Psoas muscle (tissue), 8 donors: ENCODE data around the gene PES1. TPM values are rescaled to one million over a fixed set of nuclear protein-coding genes. Genes with fewer than 3 reads are reported as not detected.

ENCODE experiments used
- ATAC-seq, 4 donors: fragments of 200-7000 bp; cut with Tn5 transposase; one replicate each; pipeline ENCODE4 v1.9.1; 2020; ENCODE audit warnings: moderate library complexity in 3 of 4, mild to moderate bottlenecking in 2 of 4
- DNase-seq, 2 donors: peaks; one replicate each; pipeline ENCODE4 v3.0.0-alpha.2; 2020
- H3K27ac ChIP-seq: fragments of 200-600 bp; one replicate; pipeline ENCODE4 v1.8.0; 2022
- H3K27me3 ChIP-seq, 3 donors: fragments of 200-600 bp in 1 of 3; one replicate each; pipeline versions ENCODE4 v1.6.1 to v1.8.0; 2013 to 2022; ENCODE audit warnings: low read length in 2 of 3, mild to moderate bottlenecking in 2 of 3, moderate library complexity in 1 of 3; ENCODE audit not compliant: insufficient read depth in 3 of 3
- H3K36me3 ChIP-seq, 2 donors: fragments of 200-600 bp in 1 of 2; one replicate each; pipeline versions ENCODE4 v1.6.1 to v1.8.0; 2013 to 2022; ENCODE audit warnings: low read depth in 1 of 2, mild to moderate bottlenecking in 1 of 2, moderate library complexity in 1 of 2; ENCODE audit not compliant: insufficient read depth in 1 of 2
- H3K4me1 ChIP-seq: fragments of 200-600 bp; one replicate; pipeline ENCODE4 v1.8.0; 2022
- H3K4me3 ChIP-seq: fragments of 200-600 bp; one replicate; pipeline ENCODE4 v1.8.0; 2022; ENCODE audit warnings: mild to moderate bottlenecking
- H3K9me3 ChIP-seq: fragments of 200-600 bp; one replicate; pipeline ENCODE4 v1.8.0; 2022
- WGBS, 3 donors: extraction: QIAGEN DNeasy Blood & Tissue Kit; methylation state at CpG; one replicate each; pipeline versions ENCODE4 v1.1.6 to v1.1.7; 2013; 5-methylcytosine and 5-hydroxymethylcytosine counted together
- intact Hi-C, 2 donors: fragments of 100-400 bp; cut with DNase I; formaldehyde crosslinking; loops; one replicate each; pipeline versions ENCODE4 v1.11.0 to v1.14.2; 2022
- polyA plus RNA-seq, 3 donors: library from polyadenylated mRNA; stranded (reverse); fragments of 200-250 nt; gene quantifications; one replicate each; pipeline ENCODE4 v1.2.3, GENCODE V29; 2013
- total RNA-seq, 4 donors: library from RNA; stranded (reverse); fragmentation: NEBNext Ultra II Directional in 2 of 4; extraction: Animal tissue kit (Norgen Biotek cat#: 25700) in 2 of 4; gene quantifications; one replicate each; pipeline versions ENCODE4 v1.2.1 to v1.2.4, GENCODE V29; 2021 to 2023
- TF ChIP-seq, protein P1 (sequence below): fragments of 200-600 bp; IDR thresholded peaks from one replicate; pipeline ENCODE4 v1.8.0; 2022; ENCODE audit warnings: antibody characterized with exemption
- donor health status: healthy with polysubstance abuse.
- donor health status: DM: no; HTN: no; CAD: no; lungs with moderate emphysema.
- donor health status: Bipolar disorder and iron deficiency.
- donor health status: healthy.
- donor health status: DM: yes; HTN: yes; CAD: no.
- donor health status: DM: no; HTN: no; CAD: no.
- donor health status: DM: no; HTN: no; CAD: no.
- donor health status: DM: yes; HTN: yes; CAD: no.

PES1 gene
- total and polyA plus RNA-seq, 7 donors = 32.8 to 100 (median 65.9) TPM

GRCh38 chr22:30606455-30607299, 15.0 kb upstream of the PES1 start, which contains the start of gene TCN2:
TCN2 (plus strand) TSS chr22:30607174; CDS start chr22:30607332, 158 bp downstream.
- Histone ChIP-seq H3K36me3 (peaks cover 0 to 7% of the 10 kb centered on the region in 2 donors), H3K27me3 (no peaks in the 10 kb centered on the region), H3K27ac (peak within 1 kb of the TSS; percentile 80), H3K9me3 (no peaks in the 10 kb centered on the region), H3K4me1 (peaks cover 34% of the 10 kb centered on the region), H3K4me3 (peak within 1 kb of the TSS; percentile 86)
- TF ChIP-seq, protein P1, sequence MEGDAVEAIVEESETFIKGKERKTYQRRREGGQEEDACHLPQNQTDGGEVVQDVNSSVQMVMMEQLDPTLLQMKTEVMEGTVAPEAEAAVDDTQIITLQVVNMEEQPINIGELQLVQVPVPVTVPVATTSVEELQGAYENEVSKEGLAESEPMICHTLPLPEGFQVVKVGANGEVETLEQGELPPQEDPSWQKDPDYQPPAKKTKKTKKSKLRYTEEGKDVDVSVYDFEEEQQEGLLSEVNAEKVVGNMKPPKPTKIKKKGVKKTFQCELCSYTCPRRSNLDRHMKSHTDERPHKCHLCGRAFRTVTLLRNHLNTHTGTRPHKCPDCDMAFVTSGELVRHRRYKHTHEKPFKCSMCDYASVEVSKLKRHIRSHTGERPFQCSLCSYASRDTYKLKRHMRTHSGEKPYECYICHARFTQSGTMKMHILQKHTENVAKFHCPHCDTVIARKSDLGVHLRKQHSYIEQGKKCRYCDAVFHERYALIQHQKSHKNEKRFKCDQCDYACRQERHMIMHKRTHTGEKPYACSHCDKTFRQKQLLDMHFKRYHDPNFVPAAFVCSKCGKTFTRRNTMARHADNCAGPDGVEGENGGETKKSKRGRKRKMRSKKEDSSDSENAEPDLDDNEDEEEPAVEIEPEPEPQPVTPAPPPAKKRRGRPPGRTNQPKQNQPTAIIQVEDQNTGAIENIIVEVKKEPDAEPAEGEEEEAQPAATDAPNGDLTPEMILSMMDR = no peak
- DNase-seq (peak; percentile 66 to 78), ATAC-seq (peak; percentile 83 to 93 (median 86))
- intact Hi-C loops = loop anchor here in 1 of 2 donors (10.0 kb wide), 1 partner anchor 182 kb away; the partner anchor contains the start of gene MTFP1
- 1 to 2% (median 2%) methylated on average over 24 of the region's 24 CpGs for WGBS, 3 donors

DNA sequence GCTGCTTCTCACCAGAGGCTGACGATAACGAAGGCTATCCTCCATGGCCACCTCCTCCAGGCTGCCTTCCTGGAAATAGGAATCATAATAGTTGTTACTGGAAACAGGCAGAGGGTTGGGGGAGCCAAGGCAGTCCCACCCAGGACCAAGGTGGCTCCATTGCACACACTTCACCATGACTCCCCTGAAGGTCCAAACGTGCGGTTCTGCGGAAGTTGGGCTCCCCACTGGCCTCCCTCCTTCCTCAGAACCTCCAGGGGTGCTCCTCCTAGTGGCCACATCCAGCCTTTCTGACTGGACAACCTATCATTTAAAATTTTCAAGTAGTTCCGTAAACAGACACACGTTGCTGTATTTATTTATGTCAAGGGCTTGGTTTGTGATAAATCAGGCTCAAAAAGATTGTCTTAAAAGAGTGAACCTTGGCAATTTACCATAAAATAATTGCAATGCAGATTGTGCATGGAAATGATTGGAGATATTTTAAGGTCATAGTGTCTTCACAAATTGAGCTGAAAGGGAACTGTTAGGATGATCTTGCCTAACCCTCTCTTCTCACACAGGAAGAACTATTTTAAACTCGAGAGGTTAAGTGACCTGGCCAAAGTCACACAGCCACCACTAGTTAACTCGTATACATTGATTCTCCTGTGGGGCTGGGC, 13.9 kb upstream of the PES1 start:
- H3K27me3 ChIP-seq = no peaks in the 10 kb centered on the region
- ATAC-seq (peak in 3 of 4 donors; percentile 33 to 61 (median 48)), DNase-seq (peak; percentile 59 to 66)
- intact Hi-C loops = loop anchor here in 1 of 2 donors (10.0 kb wide), 1 partner anchor 181 kb away; the partner anchor contains the start of gene MTFP1
- H3K36me3 ChIP-seq = no peaks in the 10 kb centered on the region
- H3K4me1 ChIP-seq = peaks cover 34% of the 10 kb centered on the region
- 26 to 37% (median 28%) methylated on average over 9 of the region's 9 CpGs for WGBS, 3 donors
- no peaks in the 10 kb centered on the region for H3K9me3 ChIP-seq
- TF ChIP-seq, protein P1 = peak; percentile 51
- peak overlapping the region; percentile 86 for H3K4me3 ChIP-seq
- peak overlapping the region; percentile 80 for H3K27ac ChIP-seq

DNA sequence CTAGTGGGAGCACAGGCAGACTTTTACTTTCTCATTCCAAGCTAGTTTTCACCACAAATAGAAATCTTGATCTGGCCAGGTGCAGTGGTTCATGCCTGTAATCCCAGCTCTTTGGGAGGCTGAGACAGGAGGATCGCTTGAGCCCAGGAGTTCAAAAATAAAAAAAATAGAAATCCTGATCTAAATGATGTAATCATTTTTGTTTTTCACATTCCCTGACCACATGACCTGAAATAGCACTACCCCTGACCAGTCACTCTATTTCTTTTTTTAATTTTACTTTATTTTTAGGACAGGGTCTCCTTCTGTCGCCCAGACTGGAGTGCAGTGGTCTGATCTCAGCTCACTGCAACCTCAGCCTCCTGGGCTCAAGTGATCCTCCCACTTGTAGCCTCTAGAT, 13.0 kb upstream of the PES1 start:
- Histone ChIP-seq H3K27me3 (no peaks in the 10 kb centered on the region), H3K4me3 (no peak overlapping the region), H3K9me3 (no peaks in the 10 kb centered on the region), H3K36me3 (no peaks in the 10 kb centered on the region), H3K4me1 (peaks cover 34% of the 10 kb centered on the region), H3K27ac (no peak overlapping the region)
- WGBS, 3 donors = 67 to 73% (median 68%) methylated on average over 2 of the region's 2 CpGs
- DNase-seq (peak in 1 of 2 donors; percentile 7), ATAC-seq (no peak)
- TF ChIP-seq, protein P1 = no peak
- intact Hi-C loops = loop anchor here in 1 of 2 donors (10.0 kb wide), 1 partner anchor 180 kb away; the partner anchor contains the start of gene MTFP1

DNA sequence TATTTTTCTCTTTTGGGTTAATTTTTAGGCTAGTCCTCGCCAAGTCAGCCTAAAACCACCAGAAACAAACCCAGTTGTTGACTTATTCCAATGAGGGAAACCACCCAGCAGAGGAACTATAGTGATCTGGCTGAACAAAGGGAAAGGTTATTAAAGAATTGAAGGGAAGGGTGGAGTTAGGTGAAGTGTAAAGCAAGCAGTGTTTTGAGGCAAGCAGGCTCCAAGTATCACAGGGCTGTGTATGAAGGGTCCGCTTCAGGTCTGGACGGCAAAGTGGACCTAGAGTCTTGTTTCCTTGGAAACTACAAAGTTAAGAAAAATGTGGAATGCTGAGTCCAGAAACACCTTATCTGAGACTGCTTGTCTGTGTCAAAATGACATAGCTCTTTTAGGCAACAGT, 12.1 kb upstream of the PES1 start:
- no peaks in the 10 kb centered on the region for H3K36me3 ChIP-seq
- no peak overlapping the region for H3K4me3 ChIP-seq
- no peak overlapping the region for H3K27ac ChIP-seq
- H3K27me3 ChIP-seq = no peaks in the 10 kb centered on the region
- DNase-seq (no peak), ATAC-seq (no peak)
- intact Hi-C loops = loop anchor here in 1 of 2 donors (10.0 kb wide), 1 partner anchor 179 kb away; the partner anchor contains the start of gene MTFP1
- no peaks in the 10 kb centered on the region for H3K9me3 ChIP-seq
- TF ChIP-seq, protein P1 = no peak
- WGBS, 3 donors = 75 to 81% (median 80%) methylated on average over 3 of the region's 3 CpGs
- H3K4me1 ChIP-seq = peaks cover 30% of the 10 kb centered on the region
